ENCODE results near the gene SKOR2.

SKOR2 gene, protein sequence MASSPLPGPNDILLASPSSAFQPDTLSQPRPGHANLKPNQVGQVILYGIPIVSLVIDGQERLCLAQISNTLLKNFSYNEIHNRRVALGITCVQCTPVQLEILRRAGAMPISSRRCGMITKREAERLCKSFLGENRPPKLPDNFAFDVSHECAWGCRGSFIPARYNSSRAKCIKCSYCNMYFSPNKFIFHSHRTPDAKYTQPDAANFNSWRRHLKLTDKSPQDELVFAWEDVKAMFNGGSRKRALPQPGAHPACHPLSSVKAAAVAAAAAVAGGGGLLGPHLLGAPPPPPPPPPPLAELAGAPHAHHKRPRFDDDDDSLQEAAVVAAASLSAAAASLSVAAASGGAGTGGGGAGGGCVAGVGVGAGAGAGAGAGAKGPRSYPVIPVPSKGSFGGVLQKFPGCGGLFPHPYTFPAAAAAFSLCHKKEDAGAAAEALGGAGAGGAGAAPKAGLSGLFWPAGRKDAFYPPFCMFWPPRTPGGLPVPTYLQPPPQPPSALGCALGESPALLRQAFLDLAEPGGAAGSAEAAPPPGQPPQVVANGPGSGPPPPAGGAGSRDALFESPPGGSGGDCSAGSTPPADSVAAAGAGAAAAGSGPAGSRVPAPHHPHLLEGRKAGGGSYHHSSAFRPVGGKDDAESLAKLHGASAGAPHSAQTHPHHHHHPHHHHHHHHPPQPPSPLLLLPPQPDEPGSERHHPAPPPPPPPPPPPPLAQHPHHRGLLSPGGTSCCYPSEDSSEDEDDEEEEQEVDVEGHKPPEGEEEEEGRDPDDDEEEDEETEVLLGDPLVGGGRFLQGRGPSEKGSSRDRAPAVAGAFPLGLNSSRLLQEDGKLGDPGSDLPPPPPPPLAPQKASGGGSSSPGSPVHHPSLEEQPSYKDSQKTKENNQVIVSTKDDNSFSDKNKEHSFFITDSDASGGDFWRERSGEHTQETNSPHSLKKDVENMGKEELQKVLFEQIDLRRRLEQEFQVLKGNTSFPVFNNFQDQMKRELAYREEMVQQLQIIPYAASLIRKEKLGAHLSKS

DNA sequence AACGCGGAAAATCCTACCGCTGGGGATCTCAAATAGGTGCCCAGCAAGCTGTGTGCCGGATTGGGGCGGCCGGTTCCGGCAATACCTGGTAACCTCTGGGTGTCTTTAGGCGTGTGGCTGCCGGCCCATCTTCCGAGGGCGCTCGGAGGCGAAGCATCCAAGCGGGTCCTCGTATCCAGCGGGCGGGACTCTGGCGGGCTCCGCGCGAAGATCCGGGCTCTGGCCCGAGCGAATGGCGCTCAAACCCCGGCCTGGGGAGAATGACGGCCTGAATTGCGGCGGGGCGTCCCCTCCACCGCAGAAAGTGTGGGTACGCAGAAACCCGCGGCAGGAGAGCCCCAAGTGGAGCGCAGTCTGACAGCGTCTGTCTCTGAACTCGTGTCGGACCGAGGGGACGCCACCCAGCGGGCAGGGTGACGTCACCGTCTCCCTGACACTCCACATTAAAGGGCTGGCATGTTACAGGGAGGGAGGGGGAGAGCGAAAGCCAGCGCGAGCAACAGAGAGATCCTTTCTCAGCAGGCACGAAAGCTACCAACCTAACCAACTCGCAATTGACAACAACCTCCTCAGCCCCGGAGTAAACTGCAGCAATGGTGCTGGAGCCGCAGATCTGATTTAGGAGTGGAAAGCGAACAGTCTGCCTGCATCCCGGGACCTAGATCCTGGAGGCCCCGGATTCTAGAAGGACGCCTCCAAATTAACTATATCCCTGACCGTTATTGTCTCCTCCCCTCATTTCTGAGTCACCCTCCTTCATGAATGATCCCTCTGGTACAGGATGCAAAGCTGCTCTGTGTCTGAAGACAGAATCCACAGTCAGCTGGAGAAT is at the start of gene SKOR2:
TSS of gene SKOR2 (minus strand) at position 372 of the 832 bp plus-strand sequence. CDS start 2,477 bp downstream, outside the sequence.
- peak; percentile 70 for ATAC-seq
- DNase-seq = no peak

DNA sequence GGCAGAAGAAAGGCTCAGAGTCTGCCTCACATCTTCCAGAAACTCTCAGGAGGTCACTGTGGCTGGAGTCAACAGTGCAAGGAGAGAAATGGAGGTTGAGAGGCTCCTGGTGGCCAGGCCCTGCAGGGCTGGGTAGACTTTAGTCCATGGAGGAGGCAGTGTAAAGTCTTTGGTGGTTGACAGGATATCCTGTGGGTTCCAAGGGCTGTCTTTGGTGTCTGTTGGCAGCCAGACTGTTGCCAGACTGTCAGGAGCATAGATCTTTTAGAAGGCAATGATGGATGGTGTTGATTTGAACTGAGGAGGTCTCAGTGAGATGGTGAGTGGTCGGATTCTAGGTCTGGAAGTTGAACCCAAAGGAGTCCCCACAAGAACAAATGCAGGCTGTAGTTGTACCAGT is 45.0 kb upstream of the SKOR2 start:
- DNase-seq (no peak), ATAC-seq (no peak)

DNA sequence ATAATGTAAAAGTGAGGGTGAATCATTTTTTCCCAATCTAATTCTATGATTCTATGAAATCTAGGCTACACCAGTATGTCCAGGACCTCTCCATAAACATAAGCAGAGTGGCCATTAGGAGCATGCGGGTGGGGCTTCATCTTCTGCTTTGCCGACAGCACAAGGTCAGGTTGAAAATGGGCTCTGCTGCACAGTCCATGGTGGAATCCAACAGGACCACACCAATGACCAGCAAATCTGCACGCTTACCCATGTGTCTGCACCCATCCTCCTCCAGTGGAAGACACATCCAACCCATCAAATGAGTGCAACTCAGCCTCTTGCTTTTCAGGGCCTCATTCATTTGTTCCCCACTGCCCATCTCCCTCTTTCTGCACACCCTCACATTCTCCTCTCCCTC is 43.3 kb upstream of the SKOR2 start:
- DNase-seq (no peak), ATAC-seq (no peak)

DNA sequence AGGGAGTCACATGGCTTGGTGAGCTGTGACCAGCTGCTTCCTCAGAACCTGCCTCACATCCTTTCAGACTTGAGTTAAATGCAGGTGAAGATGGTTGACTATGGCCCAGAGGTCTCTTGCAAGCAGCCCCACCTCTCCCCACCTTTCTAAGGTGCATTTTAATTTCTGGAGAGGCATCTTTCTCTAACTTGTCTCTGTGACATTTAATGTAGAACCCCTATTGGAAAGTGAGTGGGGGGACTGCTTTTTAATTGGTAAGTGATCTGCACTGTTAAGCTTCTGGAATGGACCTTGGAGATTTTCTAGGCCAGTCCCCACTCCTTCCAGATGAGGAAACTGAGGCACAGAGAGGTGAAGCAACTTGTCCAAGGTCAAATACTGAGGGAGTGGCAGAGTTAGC is 37.3 kb upstream of the SKOR2 start:
- DNase-seq (no peak), ATAC-seq (no peak)

- ATAC-seq = no peak
- DNase-seq = no peak
These were observed 36.6 kb upstream of the SKOR2 start for GRCh38 chr18:47287911-47288585.

DNA sequence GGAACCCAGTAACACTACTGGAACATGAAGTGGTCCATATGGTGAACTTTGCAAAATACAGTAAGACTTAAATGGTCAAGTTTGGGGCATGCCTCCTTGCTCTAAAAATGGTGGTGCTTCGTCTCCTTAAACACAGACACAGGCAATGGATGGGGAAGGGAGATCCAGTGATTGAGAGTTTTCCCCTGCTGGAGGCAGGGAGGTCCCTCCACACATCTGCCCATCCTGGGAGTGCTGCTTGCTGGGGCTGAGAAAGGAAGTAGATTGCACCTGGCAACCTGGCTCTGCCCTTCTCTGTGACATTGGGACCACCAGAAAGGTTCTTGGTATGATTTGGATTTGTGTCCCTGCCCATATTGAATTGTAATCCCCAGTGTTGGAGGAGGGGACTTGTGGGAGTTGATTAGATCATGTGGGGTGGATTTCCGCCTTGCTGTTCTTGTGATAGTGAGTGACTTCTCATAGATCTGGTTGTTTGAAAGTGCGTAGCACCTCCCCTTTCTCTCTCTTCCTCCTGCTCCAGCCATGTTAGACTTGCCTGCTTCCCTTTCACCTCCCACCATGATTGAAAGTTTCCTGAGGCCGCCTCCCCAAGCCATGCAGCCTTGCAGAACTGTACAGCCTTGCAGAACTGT is 35.4 kb upstream of the SKOR2 start:
- DNase-seq (no peak), ATAC-seq (no peak)

GRCh38 chr18:47285456-47285855 is 34.0 kb upstream of the SKOR2 start:
- ATAC-seq (no peak), DNase-seq (no peak)

DNA sequence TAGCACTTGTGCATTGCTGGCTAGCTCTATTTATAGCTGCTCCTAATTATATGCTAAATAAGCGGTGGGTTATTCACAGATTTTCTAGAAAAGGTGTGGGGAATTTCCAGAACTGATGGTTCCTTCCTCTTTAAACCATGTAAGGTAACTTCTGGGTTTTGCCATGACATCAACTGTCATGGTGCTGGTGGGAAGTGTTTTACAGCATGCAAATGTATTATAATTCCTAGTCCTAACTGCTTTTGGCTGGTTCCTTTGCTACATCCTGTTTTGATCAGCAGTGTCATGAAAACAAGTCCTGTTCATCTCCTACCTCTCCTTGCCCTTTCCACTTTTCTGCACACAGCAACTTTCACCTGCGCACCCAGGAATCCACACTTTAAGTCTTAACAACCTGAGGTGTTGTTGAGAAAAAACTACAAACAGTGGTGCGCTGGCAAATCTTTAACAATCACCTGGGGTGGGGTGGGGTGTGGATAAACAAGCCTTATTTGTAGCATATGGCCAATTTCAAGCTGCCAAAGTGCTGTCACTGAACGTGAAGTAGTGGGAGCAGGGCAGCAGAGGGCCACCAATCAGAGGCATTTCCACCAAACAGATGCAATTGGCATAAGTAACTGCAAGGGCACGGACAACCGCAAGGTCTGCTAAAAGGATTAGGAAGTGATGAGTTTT is 33.4 kb upstream of the SKOR2 start:
- no peak for DNase-seq
- no peak for ATAC-seq

- ATAC-seq = no peak
- DNase-seq = no peak
These were observed 32.0 kb upstream of the SKOR2 start for GRCh38 chr18:47283476-47283875.

GRCh38 chr18:47280121-47280520 is 28.7 kb upstream of the SKOR2 start:
- DNase-seq = no peak
- ATAC-seq = no peak

DNA sequence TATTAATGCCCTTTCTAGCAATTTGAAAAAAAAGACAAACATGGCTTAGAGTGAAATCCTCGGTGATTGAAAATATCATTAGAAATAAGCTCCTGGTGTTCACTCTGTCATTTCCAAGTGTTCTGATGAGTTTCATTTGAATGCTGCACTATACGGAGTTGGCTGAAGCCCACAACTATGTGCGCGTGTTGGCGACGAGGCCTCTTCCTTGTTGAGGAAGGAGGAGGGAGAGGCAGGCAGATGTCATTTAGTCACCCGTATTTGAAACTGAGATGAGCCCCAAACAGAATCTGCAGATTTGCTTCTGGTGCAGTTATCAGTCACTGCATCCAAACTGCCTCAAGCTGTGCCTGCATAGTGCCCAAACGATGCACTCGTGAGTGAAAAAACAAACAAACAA is 23.5 kb upstream of the SKOR2 start:
- ATAC-seq = no peak
- DNase-seq = no peak

GRCh38 chr18:47265197-47265596 is 13.7 kb upstream of the SKOR2 start:
- no peak for DNase-seq
- ATAC-seq = no peak

DNA sequence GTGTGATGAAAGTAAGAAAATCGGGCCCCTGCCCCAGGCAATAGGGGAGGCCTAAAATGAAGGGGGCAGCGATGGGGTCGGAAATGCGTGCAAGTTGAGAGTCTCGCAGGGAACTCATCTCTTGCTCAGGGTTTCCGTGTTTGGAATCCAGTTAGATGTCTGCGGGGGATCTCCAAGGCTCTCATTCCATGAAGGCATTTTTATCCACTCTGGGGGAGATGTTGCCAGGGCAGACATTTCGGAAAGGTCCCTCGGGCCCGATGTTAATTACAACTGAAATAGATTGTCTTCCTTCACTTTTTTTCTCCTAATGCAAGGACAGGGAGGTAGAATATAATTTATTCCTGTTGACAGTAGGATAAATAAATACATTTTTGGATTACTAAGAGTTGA is 12.8 kb upstream of the SKOR2 start:
- no peak for ATAC-seq

GRCh38 chr18:47263430-47264307 is 12.2 kb upstream of the SKOR2 start:
- DNase-seq = no peak
- no peak for ATAC-seq

More for the DNA sequence above, 12.8 kb upstream of the SKOR2 start:
- no peak for DNase-seq

- ATAC-seq (no peak), DNase-seq (no peak)
These were observed 11.6 kb upstream of the SKOR2 start for GRCh38 chr18:47263150-47263429.

GRCh38 chr18:47262301-47263149 is 11.1 kb upstream of the SKOR2 start:
- DNase-seq = no peak
- ATAC-seq = no peak

DNA sequence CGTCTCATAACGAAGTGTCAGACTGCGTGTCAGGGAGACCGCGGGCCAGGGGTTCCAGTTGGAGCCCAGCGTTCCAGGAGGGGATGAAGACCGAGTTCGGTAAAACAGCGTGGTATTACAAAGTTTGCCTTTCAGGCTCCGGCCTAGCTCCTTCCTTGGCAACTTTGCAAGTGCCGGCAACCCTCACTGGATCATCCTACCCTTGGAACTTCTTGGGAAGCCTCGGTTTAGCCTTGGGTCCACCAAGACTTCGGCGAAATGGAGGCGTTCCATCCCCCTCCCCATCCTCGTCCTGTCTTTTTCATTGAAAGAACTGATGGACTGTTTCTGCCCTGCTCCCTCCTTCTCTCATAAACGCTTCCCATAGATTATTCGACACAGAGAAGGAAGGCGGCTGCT is 10.4 kb upstream of the SKOR2 start:
- no peak for ATAC-seq

DNA sequence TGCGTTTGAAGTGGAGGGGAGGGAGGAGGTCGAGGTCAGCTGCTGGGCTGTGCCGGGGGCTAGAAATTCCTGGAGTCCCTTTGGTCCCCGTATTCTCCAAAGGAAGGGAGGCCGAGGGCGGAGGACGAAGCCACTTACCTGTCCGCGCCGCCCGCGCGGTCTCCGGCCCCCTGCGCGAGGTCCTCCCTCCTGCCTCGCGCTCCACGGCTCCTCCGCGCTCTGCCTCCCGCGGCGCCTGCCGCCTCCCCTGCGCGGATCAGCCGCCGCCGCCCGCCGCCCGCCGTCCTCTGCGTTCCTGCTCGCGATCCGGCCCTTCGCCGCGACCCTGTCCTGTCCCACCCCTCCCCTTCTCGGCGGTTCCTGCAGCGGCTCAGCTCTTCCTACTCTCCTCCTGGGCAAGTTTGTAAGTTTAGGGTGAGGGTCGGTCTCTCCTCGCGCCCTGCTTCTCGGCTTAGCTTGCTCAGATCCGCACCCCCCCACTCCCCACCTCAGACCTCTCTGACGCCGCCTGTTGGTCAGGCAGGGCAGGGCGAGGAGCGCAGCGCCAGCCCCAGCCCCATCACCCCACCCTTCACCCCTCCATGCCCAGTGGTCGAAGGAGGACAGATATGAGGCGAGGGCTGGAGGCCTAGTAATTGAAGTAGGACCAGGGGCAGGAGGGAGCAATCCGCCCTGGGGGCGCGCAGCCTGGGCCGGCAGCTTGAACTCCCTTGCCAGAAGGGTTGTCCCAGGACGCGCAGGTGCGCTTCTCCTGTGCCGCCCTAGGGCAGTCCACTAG is 9.7 kb upstream of the SKOR2 start:
- ATAC-seq (no peak), DNase-seq (no peak)

More for the DNA sequence above, 10.4 kb upstream of the SKOR2 start:
- no peak for DNase-seq
